ENCODE measurements around the gene NCEH1.
"Not testable (repeated sequence)": the region's sequence is repeated elsewhere in the genome, so short reads cannot be mapped to it uniquely, and the experiment has no call there.

Gene NCEH1, protein sequence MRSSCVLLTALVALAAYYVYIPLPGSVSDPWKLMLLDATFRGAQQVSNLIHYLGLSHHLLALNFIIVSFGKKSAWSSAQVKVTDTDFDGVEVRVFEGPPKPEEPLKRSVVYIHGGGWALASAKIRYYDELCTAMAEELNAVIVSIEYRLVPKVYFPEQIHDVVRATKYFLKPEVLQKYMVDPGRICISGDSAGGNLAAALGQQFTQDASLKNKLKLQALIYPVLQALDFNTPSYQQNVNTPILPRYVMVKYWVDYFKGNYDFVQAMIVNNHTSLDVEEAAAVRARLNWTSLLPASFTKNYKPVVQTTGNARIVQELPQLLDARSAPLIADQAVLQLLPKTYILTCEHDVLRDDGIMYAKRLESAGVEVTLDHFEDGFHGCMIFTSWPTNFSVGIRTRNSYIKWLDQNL

DNA sequence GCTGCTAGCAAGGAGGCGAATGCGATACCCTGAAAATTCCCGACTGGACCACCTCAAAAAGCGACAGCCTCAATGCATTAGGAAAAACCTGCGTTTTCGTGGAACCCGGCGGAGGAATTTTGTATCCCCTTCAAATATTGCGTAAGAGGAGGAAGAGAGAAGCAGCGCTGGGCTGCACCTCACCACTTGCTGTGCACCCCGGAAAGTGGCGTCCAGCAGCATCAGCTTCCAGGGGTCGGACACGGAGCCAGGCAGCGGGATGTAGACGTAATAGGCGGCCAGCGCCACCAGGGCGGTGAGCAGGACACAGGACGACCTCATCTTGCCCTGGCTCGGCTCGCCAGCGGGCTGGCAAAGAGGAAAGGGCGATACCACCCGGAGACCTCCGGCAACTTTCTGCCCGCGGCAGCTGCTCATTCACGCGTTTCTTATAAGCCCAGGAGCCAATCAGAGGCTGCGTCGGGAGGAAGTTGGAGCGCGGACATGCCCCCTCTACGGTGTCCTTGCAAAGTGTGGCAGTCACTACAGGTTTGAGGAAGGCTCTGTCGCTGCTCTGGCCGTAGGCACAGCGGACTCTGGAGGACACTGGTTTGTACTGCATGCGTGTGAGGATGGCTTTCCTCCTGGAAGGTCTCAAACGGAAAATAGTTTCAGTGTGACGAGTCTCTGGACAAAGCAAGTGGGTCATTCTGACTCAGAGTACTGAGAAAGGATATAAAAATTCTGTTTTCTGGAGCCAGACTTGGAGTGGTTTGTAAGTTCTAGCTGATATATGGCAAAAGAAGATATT, at the start of gene NCEH1:
NCEH1 (minus strand) TSS at position 404 of the 790 bp plus-strand sequence; CDS start at position 321, 83 bp downstream.
- peak; percentile 60 to 73 (median 71) for DNase-seq (ENCODE audit: low read depth in 2 of 3, low spot score in 1 of 3)

DNA sequence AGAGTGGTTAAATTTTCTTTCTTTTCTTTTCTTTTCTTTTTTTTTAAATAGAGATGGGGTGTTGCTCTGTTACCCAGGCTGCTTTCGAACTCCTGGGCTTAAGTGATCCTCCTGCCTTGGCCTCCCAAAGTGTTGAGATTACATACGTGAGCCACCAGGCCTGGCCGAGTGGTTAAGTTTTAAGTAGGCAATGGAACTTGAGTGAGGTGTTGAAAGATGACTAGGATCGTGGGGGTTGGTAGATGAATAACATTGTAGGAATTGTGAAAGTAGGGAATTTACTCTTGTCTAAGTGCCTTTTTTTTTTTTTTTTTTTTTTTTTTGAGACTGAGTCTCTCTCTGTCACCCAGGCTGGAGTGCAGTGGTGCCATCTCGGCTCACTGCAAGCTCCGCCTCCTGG, 49.5 kb upstream of the NCEH1 start:
- DNase-seq (ENCODE audit: low read depth in 2 of 3, low spot score in 1 of 3) = not testable (repeated sequence)

DNA sequence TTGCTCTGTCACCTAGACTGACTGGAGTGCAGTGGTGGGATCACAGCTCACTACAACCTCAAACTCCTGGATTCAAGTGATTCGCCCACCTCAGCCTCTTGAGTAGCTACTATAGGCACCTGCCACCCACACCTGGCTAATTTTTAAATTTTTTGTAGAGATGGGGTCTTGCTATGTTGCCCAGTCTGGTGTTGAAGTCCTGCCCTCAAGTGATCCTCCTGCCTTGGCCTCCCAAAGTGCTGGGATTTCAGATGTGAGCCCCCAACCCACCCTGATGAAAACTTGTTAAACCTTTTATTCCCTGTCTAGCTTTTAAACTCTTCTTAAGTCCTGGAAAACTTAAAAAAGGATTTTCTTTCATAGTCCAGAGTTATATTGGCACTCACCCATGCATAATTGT, 42.3 kb upstream of the NCEH1 start:
- DNase-seq (ENCODE audit: low read depth in 2 of 3, low spot score in 1 of 3) = no peak

DNA sequence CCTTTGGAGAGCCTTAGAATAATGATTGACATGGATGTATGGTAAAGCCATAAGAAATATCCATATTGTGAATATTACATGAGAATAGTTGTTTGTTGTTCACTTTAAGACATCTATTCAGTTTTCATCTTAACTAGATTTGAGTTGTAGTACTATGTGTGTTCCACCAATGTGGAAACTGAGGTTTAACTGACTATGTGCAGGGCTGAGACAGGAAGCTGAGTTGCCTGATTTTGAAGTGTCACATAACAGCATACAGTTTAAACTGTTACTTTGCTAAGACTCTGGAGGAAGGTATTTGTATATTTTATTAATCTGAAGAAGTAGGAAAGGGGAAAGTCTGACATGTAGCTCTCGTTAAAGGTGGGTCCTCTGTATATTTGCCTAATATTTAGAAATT, 41.8 kb upstream of the NCEH1 start:
- DNase-seq (ENCODE audit: low read depth in 2 of 3, low spot score in 1 of 3) = no peak

DNA sequence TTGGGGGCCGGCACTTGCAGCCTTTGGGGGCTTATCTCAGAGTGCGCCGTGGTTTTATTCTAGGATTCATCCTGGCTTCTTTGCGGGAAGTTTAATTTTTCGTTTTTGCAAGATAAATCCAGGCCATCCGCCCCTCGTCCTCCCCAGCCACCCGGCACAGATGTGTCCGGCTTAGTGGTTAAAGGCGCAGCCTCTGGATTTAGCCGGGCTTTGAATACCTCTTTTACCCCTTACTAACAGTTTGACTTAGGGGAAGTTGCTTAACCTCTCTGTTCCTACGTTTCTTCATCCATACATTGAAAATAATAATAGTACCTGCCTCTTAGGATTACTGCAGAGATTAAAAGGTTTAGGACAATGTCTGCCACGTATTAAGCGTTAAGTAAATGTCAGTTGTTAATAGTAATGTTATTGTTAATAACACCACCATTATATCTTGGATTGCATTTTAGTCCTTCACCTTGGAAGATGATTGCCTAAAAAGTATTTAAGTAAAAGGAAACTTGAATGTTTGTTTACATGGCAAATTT, 40.4 kb upstream of the NCEH1 start:
- DNase-seq (ENCODE audit: low read depth in 2 of 3, low spot score in 1 of 3) = peak in 1 of 3 donors; percentile 1

DNA sequence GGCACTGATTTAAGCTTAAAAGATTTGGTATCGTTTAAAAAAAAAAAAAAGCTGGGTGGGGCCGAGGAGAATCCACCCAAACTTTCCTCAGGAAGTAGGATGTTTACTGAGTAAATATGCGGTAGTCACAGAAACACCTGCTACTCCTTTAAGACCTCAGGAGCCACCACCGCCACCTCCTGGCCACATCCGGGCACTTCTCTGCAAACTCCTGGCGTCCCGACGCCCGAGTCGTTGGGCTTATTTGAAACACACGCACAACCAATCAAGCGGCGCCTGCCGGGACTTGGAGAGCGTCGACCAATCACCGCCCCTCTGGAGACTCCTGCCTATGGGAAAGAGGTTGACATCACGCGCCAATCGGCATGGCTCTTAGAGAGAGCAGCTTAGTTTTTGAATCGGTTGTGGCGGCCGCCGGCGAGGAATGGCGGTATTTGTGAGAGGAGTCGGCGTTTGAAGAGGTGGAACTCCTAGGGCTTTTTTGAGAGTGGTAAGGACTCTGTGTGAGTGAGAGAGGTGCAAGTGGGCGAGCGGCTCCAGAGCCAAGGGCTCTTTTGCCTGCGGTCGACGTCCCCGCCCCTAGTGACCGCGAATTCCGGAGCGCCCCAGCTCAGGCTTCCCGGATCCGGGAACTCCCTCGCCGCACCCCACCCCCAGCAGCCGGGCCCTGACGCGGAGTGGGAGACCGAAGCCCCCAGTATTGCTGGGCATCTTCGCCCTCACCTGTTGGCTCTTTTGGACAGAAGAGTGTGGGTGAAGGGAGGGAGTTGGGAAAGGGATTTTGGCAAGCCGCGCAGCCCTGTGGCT, 39.7 kb upstream of the NCEH1 start, which contains the start of gene ECT2:
ECT2 (plus strand) TSS at position 359 of the 807 bp plus-strand sequence. CDS start 3,805 bp downstream, outside the sequence.
- DNase-seq (ENCODE audit: low read depth in 2 of 3, low spot score in 1 of 3) = peak; percentile 94 to 97 (median 96)

DNA sequence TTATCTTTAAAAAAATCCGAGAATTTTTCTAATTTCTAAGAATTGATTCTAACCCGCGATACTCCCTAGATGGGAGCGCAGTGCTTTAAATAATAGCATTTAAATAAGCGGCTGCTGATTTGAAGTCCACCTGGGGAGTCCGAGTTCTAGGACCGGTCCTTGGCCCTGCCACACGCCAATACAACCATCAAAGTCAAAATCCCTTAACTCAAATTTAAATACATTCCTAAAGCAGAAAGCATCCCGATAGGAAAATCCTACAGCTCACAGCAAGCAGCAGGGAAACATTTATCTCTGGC, 39.2 kb upstream of the NCEH1 start:
- DNase-seq (ENCODE audit: low read depth in 2 of 3, low spot score in 1 of 3) = no peak

DNA sequence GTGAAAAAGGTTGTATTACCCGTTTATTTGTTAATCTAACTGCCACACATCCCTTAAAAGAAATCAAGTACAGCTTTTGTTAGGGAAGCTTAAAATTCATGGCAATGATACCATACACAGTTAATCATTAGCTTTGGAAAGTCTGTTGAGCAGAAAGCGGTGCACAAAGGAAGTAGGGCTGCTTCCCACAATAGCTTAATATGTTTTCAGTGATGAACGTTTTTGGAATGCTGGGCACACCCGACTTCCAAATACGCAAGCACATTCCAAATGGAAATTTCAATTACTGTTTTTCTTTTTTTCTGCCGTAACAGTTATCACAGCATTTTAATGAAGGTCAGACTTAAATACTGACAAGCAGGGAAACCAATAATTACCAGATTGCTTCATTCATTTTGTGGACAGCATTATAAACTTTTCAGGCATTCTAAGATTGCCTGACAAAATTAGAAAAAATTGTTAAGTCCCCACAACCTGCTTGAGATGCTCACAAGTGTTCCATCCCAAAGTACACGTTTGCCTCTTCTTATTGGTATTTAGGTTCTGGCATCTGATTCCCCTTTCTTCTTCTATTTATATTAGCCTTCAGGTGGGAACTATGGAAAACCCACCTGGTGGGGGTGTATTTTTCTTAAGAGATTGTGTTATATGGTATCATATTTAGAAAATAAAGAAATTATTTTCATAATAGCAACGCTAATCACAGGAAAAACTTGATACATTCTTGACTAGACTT, 38.5 kb upstream of the NCEH1 start:
- no peak for DNase-seq (ENCODE audit: low read depth in 2 of 3, low spot score in 1 of 3)

DNA sequence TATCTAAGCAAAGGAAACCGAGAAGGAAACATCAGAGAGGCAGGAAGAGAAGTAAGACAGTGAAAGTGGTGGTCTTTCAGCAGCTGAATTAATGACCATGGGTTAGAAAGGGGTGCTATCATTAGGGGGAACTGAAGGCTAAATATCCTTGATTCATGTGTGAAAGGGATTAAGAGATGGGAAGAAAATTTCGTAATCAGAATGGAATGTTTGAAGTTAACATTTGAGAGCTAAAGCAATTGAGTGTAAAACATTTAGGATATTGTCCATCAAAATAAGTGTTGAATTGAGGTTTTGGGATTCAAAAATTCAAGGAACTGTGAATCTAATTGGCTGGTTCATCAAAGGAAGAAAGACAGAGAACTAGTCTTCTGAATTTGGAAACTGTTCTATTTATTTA, 35.6 kb upstream of the NCEH1 start:
- DNase-seq (ENCODE audit: low read depth in 2 of 3, low spot score in 1 of 3) = no peak

DNA sequence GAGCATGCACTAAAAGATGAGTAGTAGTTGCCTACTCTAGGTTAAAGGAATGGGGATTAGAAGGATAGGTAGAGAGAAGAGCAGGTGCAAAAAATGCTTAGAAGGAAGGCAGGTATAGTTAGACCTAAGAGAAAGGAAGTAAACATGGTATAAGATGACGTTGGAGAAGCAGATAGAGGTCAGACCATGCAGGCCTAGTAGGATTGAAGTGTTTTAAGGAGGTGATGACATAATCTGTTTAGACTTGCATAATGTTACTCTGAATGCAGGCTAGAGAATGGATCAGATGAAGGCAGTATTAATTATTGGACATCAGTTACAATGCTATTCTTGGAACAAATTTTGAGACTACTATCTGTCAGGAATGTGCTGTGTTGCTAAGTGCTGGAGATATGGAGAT, 28.6 kb upstream of the NCEH1 start:
- no peak for DNase-seq (ENCODE audit: low read depth in 2 of 3, low spot score in 1 of 3)

DNA sequence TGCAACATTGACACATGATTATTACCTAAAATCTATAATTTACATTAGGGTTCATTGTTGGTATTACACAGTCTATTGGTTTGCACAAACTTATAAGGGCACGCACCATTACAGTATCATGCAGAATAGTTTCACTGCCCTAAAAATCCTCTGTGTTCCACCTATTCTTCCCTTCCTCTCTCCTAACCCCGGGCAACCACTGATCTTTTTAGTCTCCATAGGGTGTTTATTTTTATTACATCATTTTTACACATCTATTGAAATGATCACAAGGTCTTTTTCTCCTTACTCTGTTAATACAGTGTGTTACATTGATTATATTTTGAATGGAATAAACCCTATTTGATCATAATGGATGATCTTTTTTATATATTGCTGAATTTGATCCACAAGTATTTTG, 24.1 kb upstream of the NCEH1 start:
- DNase-seq (ENCODE audit: low read depth in 2 of 3, low spot score in 1 of 3) = no peak

DNA sequence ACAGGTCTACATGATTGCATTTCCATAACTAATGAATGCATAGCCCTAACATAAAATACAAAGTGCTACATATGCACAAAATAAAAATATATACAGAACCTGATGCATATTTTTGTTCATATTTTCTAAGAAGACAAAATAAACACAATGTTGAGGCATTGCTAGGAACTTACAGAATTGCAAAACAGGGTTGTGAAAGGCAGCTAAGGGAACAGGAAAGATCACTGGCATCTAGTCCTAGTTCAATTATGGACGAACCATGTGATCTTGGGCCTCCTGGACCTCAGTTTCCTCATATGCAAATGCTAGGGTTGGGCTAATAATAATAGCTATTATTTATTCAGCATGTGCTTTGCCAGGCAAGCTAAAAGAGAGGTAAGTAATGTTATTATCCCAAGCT, 15.5 kb upstream of the NCEH1 start:
- no peak for DNase-seq (ENCODE audit: low read depth in 2 of 3, low spot score in 1 of 3)

DNA sequence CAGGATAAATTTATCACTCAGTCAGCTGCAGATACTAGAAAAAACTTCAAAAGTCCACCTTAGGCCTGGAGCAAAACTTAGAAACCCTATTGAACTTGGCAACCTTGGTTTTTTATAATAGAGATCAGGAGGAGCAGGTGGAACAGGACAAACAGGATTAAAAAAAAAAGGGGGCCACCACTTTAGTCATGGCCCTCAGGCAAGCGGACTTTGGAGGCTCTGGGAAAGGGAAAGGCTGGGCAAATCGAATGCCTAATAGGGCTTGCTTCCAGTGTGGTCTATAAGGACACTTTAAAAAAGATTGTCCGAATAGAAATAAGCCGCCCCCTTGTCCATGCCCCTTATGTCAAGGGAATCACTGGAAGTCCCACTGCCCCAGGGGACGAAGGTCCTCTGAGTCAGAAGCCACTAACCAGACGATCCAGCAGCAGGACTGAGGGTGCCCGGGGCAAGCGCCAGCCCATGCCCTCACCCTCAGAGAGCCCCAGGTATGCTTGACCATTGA, 11.7 kb upstream of the NCEH1 start:
- not testable (repeated sequence) for DNase-seq (ENCODE audit: low read depth in 2 of 3, low spot score in 1 of 3)

DNA sequence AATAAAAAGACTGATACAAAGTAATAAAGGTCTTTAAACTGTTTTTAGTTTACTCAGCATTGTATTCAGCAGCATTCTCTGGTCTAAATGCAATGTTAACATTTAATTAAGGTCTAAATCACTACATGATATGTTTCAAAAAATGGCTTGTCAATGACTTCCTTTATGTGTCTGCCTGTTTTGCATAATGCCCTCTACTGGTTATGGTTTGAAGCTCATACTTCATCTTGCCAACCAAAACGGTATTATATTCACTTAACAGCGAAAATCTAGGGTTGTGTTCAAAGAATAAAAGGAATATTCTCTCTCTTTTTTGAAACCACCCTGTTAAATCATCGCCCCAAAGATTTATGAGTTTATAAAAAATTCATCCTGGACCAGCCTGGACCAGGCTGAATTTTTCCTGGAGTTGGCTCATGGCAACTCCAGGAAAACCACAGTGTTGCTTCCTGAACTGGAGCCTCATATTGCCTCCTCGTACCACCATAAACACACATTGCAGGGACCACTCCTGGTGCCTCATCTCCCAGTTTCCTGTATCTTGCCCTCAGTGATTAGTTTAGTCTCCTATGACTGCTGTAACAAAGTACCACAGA, 6.7 kb upstream of the NCEH1 start:
- DNase-seq (ENCODE audit: low read depth in 2 of 3, low spot score in 1 of 3) = no peak

DNA sequence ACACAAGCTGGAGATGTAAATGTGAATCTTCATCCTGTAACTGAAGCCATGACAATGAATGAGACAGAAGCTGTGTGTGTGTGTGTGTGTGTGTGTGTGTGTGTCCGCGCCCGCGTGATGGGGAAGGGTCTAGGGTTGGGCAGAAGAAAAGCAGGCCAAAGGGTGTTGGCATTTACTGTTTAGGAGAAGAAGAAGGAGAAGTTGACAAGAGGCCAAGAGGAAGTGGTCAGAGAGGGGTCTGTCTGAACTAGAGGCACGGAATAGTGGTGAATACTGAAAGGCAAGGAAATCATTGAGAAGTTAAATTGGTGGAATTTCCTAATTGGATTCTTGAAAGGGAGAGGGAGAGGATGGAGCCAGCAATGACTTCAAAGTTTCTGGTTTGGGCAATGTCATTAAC, 5.6 kb upstream of the NCEH1 start:
- no peak for DNase-seq (ENCODE audit: low read depth in 2 of 3, low spot score in 1 of 3)

DNA sequence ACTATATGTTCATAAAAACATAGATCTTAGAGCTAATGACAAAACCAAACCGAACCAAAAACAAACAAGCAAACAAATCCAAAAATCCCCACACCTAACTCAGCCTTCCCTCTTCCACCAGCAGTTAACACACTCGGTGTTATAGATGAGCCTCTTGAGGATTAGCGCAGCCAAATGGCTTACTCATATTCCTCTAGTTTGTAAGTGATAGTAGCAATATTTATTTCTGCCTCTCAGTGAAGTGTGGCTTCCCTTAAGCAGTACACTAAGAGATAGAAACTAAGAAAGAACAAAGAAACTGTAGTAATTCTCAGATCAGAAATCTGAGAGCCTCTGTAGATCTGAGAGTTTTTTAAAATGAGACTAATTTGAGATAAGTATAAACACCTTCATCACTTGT, 2.4 kb upstream of the NCEH1 start:
- no peak for DNase-seq (ENCODE audit: low read depth in 2 of 3, low spot score in 1 of 3)

DNA sequence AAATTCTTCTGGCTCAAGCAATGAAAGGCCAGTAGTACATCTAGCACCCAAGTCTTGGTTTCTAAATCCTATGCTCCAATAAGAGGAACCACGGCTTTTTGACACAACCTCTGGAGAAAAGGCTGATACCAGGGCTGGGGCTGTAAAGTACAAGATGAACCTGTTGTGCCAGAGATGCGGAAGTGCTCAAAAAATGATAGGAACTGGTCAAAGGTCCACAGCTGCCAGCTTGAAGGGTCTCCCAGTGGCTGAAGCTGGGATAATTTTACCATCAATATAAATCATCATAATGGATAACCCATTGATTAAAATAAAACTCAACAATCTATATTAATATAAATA, 558 bp upstream of the NCEH1 start:
- DNase-seq (ENCODE audit: low read depth in 2 of 3, low spot score in 1 of 3) = no peak

DNA sequence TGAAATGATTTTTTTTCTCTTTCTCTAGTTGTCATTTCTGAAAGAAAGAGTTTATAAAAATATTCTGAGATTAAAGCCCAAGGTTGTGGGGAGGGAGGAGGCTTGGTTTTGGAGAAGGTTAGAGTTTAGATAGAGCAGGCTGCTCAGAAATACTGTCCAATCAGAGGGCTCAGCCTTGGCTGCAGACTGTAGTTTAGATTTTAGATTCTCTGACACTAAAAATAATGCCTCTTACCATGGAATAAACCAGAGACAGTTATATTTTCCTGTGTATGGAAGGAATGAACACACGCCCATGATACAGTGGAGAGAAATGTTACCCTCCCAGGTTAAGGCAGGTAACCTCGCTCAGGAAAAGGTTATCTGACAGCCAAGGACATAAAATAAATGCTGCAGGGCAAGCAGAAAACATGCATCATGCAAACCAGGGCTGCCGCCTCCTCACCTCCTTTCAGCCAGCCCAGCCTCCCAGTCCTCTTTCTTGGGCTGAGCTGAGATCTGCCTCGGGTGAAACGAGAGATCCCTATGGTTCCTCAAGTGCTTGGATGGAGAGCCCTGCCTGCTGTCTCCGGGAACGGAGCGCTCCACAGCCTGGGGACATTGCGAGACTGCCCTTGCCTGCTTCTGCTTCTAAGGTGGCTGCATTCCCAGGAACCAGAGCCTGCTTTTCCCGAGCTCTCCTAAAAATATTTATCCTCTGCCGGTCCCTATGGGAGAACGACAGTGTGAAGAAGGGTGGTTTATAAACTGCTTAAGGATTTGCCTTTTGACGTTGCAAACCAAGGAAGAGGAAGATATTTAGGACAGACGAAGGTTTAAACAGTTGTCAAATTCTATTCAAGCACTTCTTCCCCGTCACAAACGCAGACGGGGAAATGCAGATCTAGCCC, 848 bp downstream of the NCEH1 start:
- no peak for DNase-seq (ENCODE audit: low read depth in 2 of 3, low spot score in 1 of 3)

Data from stimulated activated CD4-positive, alpha-beta T cell treated with anti-CD3 and anti-CD28 coated beads, Interleukin-12 subunit alpha, Interleukin-12 subunit beta, amount 100 ng/mL, for 48 hours (primary cell).